ENCODE results near the gene MELK. TPM values are rescaled to one million over a fixed set of nuclear protein-coding genes. Genes with fewer than 3 reads are reported as not detected.

Gene MELK
- total RNA-seq, 1 experiment from 2014 or later: 87.8 TPM

DNA sequence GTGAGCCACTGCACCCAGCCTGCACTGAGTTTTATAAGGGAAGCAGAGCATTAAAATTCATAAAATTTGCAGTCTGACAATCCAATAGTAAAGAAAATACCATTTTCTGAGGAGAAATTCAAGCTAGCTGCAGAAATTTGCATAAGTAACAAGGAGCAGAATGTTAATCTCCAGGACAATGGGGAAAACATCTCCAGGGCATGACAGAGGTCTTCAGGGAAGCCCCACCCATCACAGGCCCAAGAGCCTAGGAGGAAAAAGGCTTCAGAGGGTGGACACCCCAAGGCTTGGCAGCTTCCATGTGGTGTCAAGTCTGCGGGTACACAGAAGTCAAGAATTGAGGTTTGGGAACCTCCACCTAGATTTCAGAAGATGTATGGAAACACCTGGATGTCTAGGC lies 37.6 kb upstream of the MELK start:
- no peak for DNase-seq (ENCODE audit: low spot score)
- no peak overlapping the region for H3K27ac ChIP-seq (ENCODE audit: low read depth, low read length, poor library complexity, severe bottlenecking)
- intact Hi-C loops (cut with micrococcal nuclease; ENCODE audit: unreplicated experiment): no loop called here
- no TSS peak for BruUV-seq (replicated peaks)
- no peaks in the 10 kb centered on the region for H3K36me3 ChIP-seq (ENCODE audit: insufficient read depth, low read length, poor library complexity, severe bottlenecking)
- POLR2A ChIA-PET (ENCODE audit: low non-redundant PET): no interaction called here
- H3K4me3 ChIP-seq (ENCODE audit: low read depth, low read length, poor library complexity, severe bottlenecking): no peak overlapping the region
- no peaks in the 10 kb centered on the region for H3K4me1 ChIP-seq (ENCODE audit: insufficient read depth, low read length, poor library complexity, severe bottlenecking)
- no peaks in the 10 kb centered on the region for H3K27me3 ChIP-seq (replicated peaks; ENCODE audit: insufficient read depth, low read depth, low read length, poor library complexity)
- TF ChIP-seq EZH2 (IDR thresholded peaks at IDR 0.05; ENCODE audit: borderline replicate concordance, low read depth, low read length, poor library complexity, severe bottlenecking): no peak
- TF ChIP-seq, protein P1, sequence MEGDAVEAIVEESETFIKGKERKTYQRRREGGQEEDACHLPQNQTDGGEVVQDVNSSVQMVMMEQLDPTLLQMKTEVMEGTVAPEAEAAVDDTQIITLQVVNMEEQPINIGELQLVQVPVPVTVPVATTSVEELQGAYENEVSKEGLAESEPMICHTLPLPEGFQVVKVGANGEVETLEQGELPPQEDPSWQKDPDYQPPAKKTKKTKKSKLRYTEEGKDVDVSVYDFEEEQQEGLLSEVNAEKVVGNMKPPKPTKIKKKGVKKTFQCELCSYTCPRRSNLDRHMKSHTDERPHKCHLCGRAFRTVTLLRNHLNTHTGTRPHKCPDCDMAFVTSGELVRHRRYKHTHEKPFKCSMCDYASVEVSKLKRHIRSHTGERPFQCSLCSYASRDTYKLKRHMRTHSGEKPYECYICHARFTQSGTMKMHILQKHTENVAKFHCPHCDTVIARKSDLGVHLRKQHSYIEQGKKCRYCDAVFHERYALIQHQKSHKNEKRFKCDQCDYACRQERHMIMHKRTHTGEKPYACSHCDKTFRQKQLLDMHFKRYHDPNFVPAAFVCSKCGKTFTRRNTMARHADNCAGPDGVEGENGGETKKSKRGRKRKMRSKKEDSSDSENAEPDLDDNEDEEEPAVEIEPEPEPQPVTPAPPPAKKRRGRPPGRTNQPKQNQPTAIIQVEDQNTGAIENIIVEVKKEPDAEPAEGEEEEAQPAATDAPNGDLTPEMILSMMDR (conservative IDR thresholded peaks at IDR 0.05; ENCODE audit: low read depth, low read length): no peak
- H3K9me3 ChIP-seq (ENCODE audit: low read depth, low read length, poor library complexity, severe bottlenecking): no peaks in the 10 kb centered on the region
- CTCF ChIA-PET: no interaction called here

DNA sequence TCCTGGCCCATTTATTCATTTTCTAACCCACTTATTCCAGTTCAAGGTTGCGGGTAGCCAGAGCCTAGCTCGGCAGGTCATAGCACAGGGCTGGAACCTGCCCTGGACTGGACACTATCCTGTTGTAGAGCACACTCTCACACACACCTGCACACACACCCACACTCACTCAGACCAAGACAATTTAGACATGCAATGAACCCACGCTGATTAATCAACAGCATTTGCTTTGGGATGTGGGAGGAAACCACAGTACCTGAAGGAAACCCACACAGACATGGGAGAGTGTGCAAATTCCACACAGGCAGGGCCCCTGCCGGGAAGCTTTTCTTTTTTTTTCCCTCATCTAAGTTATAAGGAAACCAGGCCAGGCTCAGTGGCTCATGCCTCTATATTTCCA lies 34.8 kb upstream of the MELK start:
- H3K27ac ChIP-seq (ENCODE audit: low read depth, low read length, poor library complexity, severe bottlenecking): no peak overlapping the region
- no TSS peak for BruUV-seq (replicated peaks)
- intact Hi-C loops (cut with micrococcal nuclease; ENCODE audit: unreplicated experiment): no loop called here
- no peaks in the 10 kb centered on the region for H3K9me3 ChIP-seq (ENCODE audit: low read depth, low read length, poor library complexity, severe bottlenecking)
- ChIA-PET POLR2A (ENCODE audit: low non-redundant PET) (no interaction called here), CTCF (no interaction called here)
- DNase-seq (ENCODE audit: low spot score): no peak
- H3K36me3 ChIP-seq (ENCODE audit: insufficient read depth, low read length, poor library complexity, severe bottlenecking): no peaks in the 10 kb centered on the region
- TF ChIP-seq, protein P1 (conservative IDR thresholded peaks at IDR 0.05; ENCODE audit: low read depth, low read length): no peak
- TF ChIP-seq EZH2 (IDR thresholded peaks at IDR 0.05; ENCODE audit: borderline replicate concordance, low read depth, low read length, poor library complexity, severe bottlenecking): no peak
- H3K27me3 ChIP-seq (replicated peaks; ENCODE audit: insufficient read depth, low read depth, low read length, poor library complexity): no peaks in the 10 kb centered on the region
- H3K4me1 ChIP-seq (ENCODE audit: insufficient read depth, low read length, poor library complexity, severe bottlenecking): no peaks in the 10 kb centered on the region
- no peak overlapping the region for H3K4me3 ChIP-seq (ENCODE audit: low read depth, low read length, poor library complexity, severe bottlenecking)

DNA sequence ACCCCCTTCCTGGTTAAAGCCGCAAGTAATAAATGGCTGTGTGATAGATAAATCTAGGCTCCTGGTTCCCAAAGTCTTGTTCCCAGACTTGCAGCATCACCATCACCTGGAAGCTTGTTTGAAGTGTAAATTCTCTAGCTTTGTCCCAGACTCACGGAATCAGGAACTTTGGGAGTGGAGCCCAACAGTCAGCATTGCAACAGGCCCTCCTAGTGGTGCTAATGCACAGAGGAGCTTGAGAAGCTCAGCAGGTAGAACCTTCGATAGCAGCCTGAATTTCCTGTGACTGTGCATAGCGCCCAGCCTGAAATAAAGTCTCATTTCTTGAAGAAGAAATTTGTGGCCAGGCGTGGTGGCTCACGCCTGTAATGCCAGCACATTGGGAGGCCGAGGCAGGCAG lies 30.3 kb upstream of the MELK start:
- H3K4me3 ChIP-seq (ENCODE audit: low read depth, low read length, poor library complexity, severe bottlenecking): no peak overlapping the region
- intact Hi-C loops (cut with micrococcal nuclease; ENCODE audit: unreplicated experiment): no loop called here
- H3K4me1 ChIP-seq (ENCODE audit: insufficient read depth, low read length, poor library complexity, severe bottlenecking): no peaks in the 10 kb centered on the region
- no TSS peak for BruUV-seq (replicated peaks)
- CTCF ChIA-PET: no interaction called here
- POLR2A ChIA-PET (ENCODE audit: low non-redundant PET): no interaction called here
- no peak overlapping the region for H3K27ac ChIP-seq (ENCODE audit: low read depth, low read length, poor library complexity, severe bottlenecking)
- DNase-seq (ENCODE audit: low spot score): no peak
- H3K9me3 ChIP-seq (ENCODE audit: low read depth, low read length, poor library complexity, severe bottlenecking): no peaks in the 10 kb centered on the region
- H3K27me3 ChIP-seq (replicated peaks; ENCODE audit: insufficient read depth, low read depth, low read length, poor library complexity): no peaks in the 10 kb centered on the region
- TF ChIP-seq, protein P1 (conservative IDR thresholded peaks at IDR 0.05; ENCODE audit: low read depth, low read length): no peak
- H3K36me3 ChIP-seq (ENCODE audit: insufficient read depth, low read length, poor library complexity, severe bottlenecking): no peaks in the 10 kb centered on the region
